IMR-90 (cell line): ENCODE data around the gene CSGALNACT2. TPM values are rescaled to one million over a fixed set of nuclear protein-coding genes. Genes with fewer than 3 reads are reported as not detected.

Source experiments
- ATAC-seq: fragments of 200-7000 bp; cut with Tn5 transposase; 2 replicates; pipeline ENCODE4 v1.9.1; 2020; ENCODE audit warnings: low read depth, mild to moderate bottlenecking, moderate library complexity
- BruUV-seq: library from RNA; stranded (reverse); fragments of 400-500 nt; replicated peaks from 2 replicates; lab custom pipeline; 2021; lab: Mats Ljungman, UMichigan
- CTCF ChIA-PET: fragments of 300-600 bp; formaldehyde crosslinking; extraction: SDS; loops from one replicate; lab custom pipeline; 2021; ENCODE audit warnings: antibody characterized with exemption; lab: Yijun Ruan, JAX
- POLR2A ChIA-PET: fragments of 300-600 bp; sonication (Branson Sonifier 250); formaldehyde crosslinking; loops from one replicate; lab custom pipeline; 2022; ENCODE audit warnings: antibody characterized with exemption; ENCODE audit not compliant: unreplicated experiment; lab: Charles Lee
- DNase-seq: peaks from one replicate; pipeline ENCODE4 v3.0.0; 2013
- H2AFZ ChIP-seq: replicated peaks from 2 replicates; pipeline ENCODE3; 2013; ENCODE audit warnings: low read length, mild to moderate bottlenecking; ENCODE audit not compliant: poor library complexity
- H2AK5ac ChIP-seq: 2 replicates; pipeline ENCODE4 v1.6.1; 2013; ENCODE audit warnings: low read depth, low read length, inconsistent platforms
- H2AK9ac ChIP-seq: replicated peaks from 2 replicates; pipeline ENCODE3; 2013; ENCODE audit warnings: mild to moderate bottlenecking, low read depth, low read length, moderate library complexity; ENCODE audit not compliant: poor library complexity
- H2BK120ac ChIP-seq: 2 replicates; pipeline ENCODE4 v1.6.1; 2013; ENCODE audit warnings: low read depth, low read length, inconsistent platforms
- H2BK15ac ChIP-seq: 3 replicates; pipeline ENCODE4 v1.6.1; 2013; ENCODE audit warnings: low read depth, low read length, inconsistent platforms
- H2BK20ac ChIP-seq: 2 replicates; pipeline ENCODE4 v1.6.1; 2013; ENCODE audit warnings: low read depth, mild to moderate bottlenecking, inconsistent platforms, low read length, moderate library complexity
- H2BK5ac ChIP-seq: 2 replicates; pipeline ENCODE4 v1.6.1; 2013; ENCODE audit warnings: mild to moderate bottlenecking, low read depth, low read length, inconsistent platforms; ENCODE audit not compliant: poor library complexity, severe bottlenecking
- H3K14ac ChIP-seq: replicated peaks from 2 replicates; pipeline ENCODE4 v1.6.1; 2013; ENCODE audit warnings: low read depth, low read length, inconsistent platforms
- H3K18ac ChIP-seq: 2 replicates; pipeline ENCODE4 v1.6.1; 2013; ENCODE audit warnings: low read depth, low read length, control low read depth
- H3K23ac ChIP-seq: 2 replicates; pipeline ENCODE4 v1.6.1; 2013; ENCODE audit warnings: low read depth, low read length, inconsistent platforms
- H3K27ac ChIP-seq: 2 replicates; pipeline ENCODE4 v1.5.1; 2013; ENCODE audit warnings: mild to moderate bottlenecking, control low read depth, low read length; ENCODE audit not compliant: insufficient read depth
- H3K27me3 ChIP-seq: 2 replicates; pipeline ENCODE4 v1.6.1; 2013; ENCODE audit warnings: low read length; ENCODE audit not compliant: control insufficient read depth, insufficient read depth
- H3K36me3 ChIP-seq: 2 replicates; pipeline ENCODE4 v1.6.1; 2013; ENCODE audit warnings: low read length, mixed read lengths; ENCODE audit not compliant: control insufficient read depth, insufficient read depth
- H3K4ac ChIP-seq: 2 replicates; pipeline ENCODE4 v1.6.1; 2013; ENCODE audit warnings: low read depth, low read length, inconsistent platforms
- H3K4me1 ChIP-seq: 2 replicates; pipeline ENCODE4 v1.6.1; 2013; ENCODE audit warnings: low read length, mixed read lengths; ENCODE audit not compliant: control insufficient read depth, insufficient read depth
- H3K4me2 ChIP-seq: 2 replicates; pipeline ENCODE4 v1.6.1; 2013; ENCODE audit warnings: low read depth, mild to moderate bottlenecking, control low read depth, low read length, moderate library complexity
- H3K4me3 ChIP-seq: 2 replicates; pipeline ENCODE4 v1.5.1; 2013; ENCODE audit warnings: low read depth, mild to moderate bottlenecking, control low read depth, low read length, moderate library complexity; ENCODE audit not compliant: insufficient read depth
- H3K56ac ChIP-seq: 2 replicates; pipeline ENCODE4 v1.6.1; 2013; ENCODE audit warnings: low read length, inconsistent platforms; ENCODE audit not compliant: insufficient read depth; ENCODE audit errors: extremely low read depth
- H3K79me1 ChIP-seq, 2 experiments: 2 replicates each; pipeline ENCODE4 v1.6.1; 2013; ENCODE audit warnings: low read length in 2 of 2, inconsistent platforms in 1 of 2, low read depth in 1 of 2
- H3K9ac ChIP-seq: 2 replicates; pipeline ENCODE4 v1.6.1; 2013; ENCODE audit warnings: low read depth, low read length, control low read depth
- H3K9me1 ChIP-seq: 2 replicates; pipeline ENCODE4 v1.6.1; 2013; ENCODE audit warnings: low read length, inconsistent platforms; ENCODE audit not compliant: insufficient read depth
- H3K9me3 ChIP-seq: 2 replicates; pipeline ENCODE4 v1.6.1; 2013; ENCODE audit warnings: low read length; ENCODE audit not compliant: control insufficient read depth, insufficient read depth
- H4K20me1 ChIP-seq: 2 replicates; pipeline ENCODE4 v1.6.1; 2013; ENCODE audit warnings: low read length, inconsistent platforms; ENCODE audit not compliant: insufficient read depth
- H4K5ac ChIP-seq: 2 replicates; pipeline ENCODE4 v1.6.1; 2013; ENCODE audit warnings: mild to moderate bottlenecking, low read depth, low read length, control low read depth
- H4K8ac ChIP-seq, 2 experiments: 2 replicates each; pipeline ENCODE4 v1.6.1; 2013; ENCODE audit warnings: low read depth in 2 of 2, low read length in 2 of 2, control low read depth in 1 of 2, inconsistent platforms in 1 of 2
- H4K91ac ChIP-seq: 2 replicates; pipeline ENCODE4 v1.6.1; 2013; ENCODE audit warnings: low read depth, low read length, inconsistent platforms; ENCODE audit not compliant: insufficient read depth
- ELK1 ChIP-seq: fragments of 150-350 bp; IDR thresholded peaks from 2 replicates; pipeline ENCODE4 v1.6.1; 2016; ENCODE audit warnings: low read depth, mild to moderate bottlenecking, low read length, moderate library complexity, borderline replicate concordance
- NFE2L2 ChIP-seq: fragments of 150-350 bp; IDR thresholded peaks from 2 replicates; pipeline ENCODE4 v1.6.1; 2016; ENCODE audit warnings: low read depth, mild to moderate bottlenecking, low read length
- RCOR1 ChIP-seq: IDR thresholded peaks from 2 replicates; pipeline ENCODE4 v1.6.1; 2012; ENCODE audit warnings: mild to moderate bottlenecking, low read length, improper control_type of control experiment; ENCODE audit not compliant: insufficient replicate concordance
- dilution Hi-C: fragments of 300-500 bp; cut with HindIII; formaldehyde crosslinking; loops from one replicate; pipeline ENCODE4 v1.14.3; 2018; ENCODE audit warnings: low sequenced_read_pairs; ENCODE audit not compliant: unreplicated experiment
- in situ Hi-C: fragments of 300-500 bp; cut with MboI; formaldehyde crosslinking; loops from 3 replicates; pipeline ENCODE4 v1.14.3; 2019; ENCODE audit warnings: low sequenced_read_pairs, inconsistent platforms, mixed read lengths
- intact Hi-C: fragments of 100-400 bp; cut with micrococcal nuclease; formaldehyde crosslinking; loops from 2 replicates; pipeline ENCODE4 v1.10.0; 2022
- polyA plus RNA-seq, 3 experiments: library from polyadenylated mRNA; depleted of rRNA; stranded (reverse); fragments of >200 nt; gene quantifications; 2 replicates each; pipeline ENCODE4 v1.2.3, GENCODE V29; 2012; ENCODE audit warnings: low replicate concordance in 1 of 3
- total RNA-seq: library from RNA; depleted of rRNA; stranded (reverse); fragments of >200 nt; gene quantifications from 2 replicates; pipeline ENCODE4 v1.2.3, GENCODE V29; 2012

Gene CSGALNACT2
- total and polyA plus RNA-seq, 2 of the 4 experiments (the other 2 are of a cell fraction), result 6.5 to 13.1 TPM

- dilution Hi-C loops, result no loop called here
- Histone ChIP-seq H3K27ac (no peak overlapping the region), H3K14ac (no peak overlapping the region), H3K9ac (no peak overlapping the region), H4K20me1 (no peaks in the 10 kb centered on the region; the same call in 1 of the 2 replicates), H2BK20ac (no peak overlapping the region), H4K91ac (no peak overlapping the region), H2BK120ac (no peak overlapping the region), H2AK5ac (no peak overlapping the region), H3K9me1 (peaks cover 4% of the 10 kb centered on the region; the same call in 1 of the 2 replicates), H3K23ac (no peak overlapping the region), H4K5ac (no peak overlapping the region), H3K27me3 (no peaks in the 10 kb centered on the region), H3K4me1 (no peaks in the 10 kb centered on the region), H3K36me3 (peaks cover 8% of the 10 kb centered on the region), H3K79me1 (peaks cover 0 to 3% of the 10 kb centered on the region in 2 experiments; a peak in 1 of 4 replicates), H3K4ac (no peak overlapping the region), H3K4me3 (no peak overlapping the region), H3K18ac (no peak overlapping the region), H2BK5ac (no peak overlapping the region), H2AK9ac (no peak overlapping the region), H2BK15ac (no peak overlapping the region), H2AFZ (no peak overlapping the region), H3K4me2 (no peak overlapping the region), H3K9me3 (no peaks in the 10 kb centered on the region), H4K8ac (no peak overlapping the region), H3K56ac (no peak overlapping the region)
- ATAC-seq (no peak), DNase-seq (no peak)
- ChIA-PET CTCF (no interaction called here), POLR2A (no interaction called here)
- intact Hi-C loops, result no loop called here
- in situ Hi-C loops, result no loop called here
- TF ChIP-seq NFE2L2 (no peak), RCOR1 (no peak), ELK1 (no peak)
- BruUV-seq, result no TSS peak
Measured at GRCh38 chr10:43190289-43190688, 52.0 kb downstream of the CSGALNACT2 start.
